Measurements from ENCODE around the gene EVC.

Gene EVC

GRCh38 chr4:5705647-5706320 lies 5.2 kb upstream of the EVC start:
- Histone ChIP-seq H3K4me1 (peaks cover 7 to 39% (median 30%) of the 10 kb centered on the region in 10 experiments; a peak in 19 of 20 replicates), H3K27ac (no peak overlapping the region), H4K20me1 (no peaks in the 10 kb centered on the region; a peak in 1 of 22 replicates), H3K9me3 (replicated peaks in 1 of 11) (peaks cover 5 to 15% (median 11%) of the 10 kb centered on the region in 11 experiments; a peak in 17 of 22 replicates), H3K27me3 (no peaks in the 10 kb centered on the region), H3K9ac (no peak overlapping the region), H3K4me3 (no peak overlapping the region), H3K36me3 (peaks cover 5 to 32% (median 12%) of the 10 kb centered on the region in 11 experiments; a peak in 18 of 22 replicates), H3K4me2 (no peak overlapping the region)
- no peak for TF ChIP-seq Cebpa-rat (IDR thresholded peaks at IDR 0.05)

- H3K36me3 ChIP-seq: peaks cover 5 to 32% (median 11%) of the 10 kb centered on the region in 11 experiments; a peak in 17 of 22 replicates
- 0 out of 22 replicates have a peak overlapping the region, but pooled peaks of 1 of the 11 experiments have one; percentile 84 for H3K9ac ChIP-seq
- H3K4me1 ChIP-seq: peaks cover 7 to 41% (median 31%) of the 10 kb centered on the region in 10 experiments; a peak in 19 of 20 replicates
- H3K9me3 ChIP-seq (replicated peaks in 1 of 11): peaks cover 5 to 15% (median 11%) of the 10 kb centered on the region in 11 experiments; a peak in 17 of 22 replicates
- H4K20me1 ChIP-seq: no peaks in the 10 kb centered on the region; a peak in 1 of 22 replicates
- peak overlapping the region; percentile 63 to 88 (median 82) for H3K4me2 ChIP-seq
- no peak for TF ChIP-seq Cebpa-rat (IDR thresholded peaks at IDR 0.05)
- H3K27me3 ChIP-seq: no peaks in the 10 kb centered on the region
- H3K27ac ChIP-seq: no peak overlapping the region
- H3K4me3 ChIP-seq: peak overlapping the region in 1 of 10 experiments; percentile 80; a peak in 2 of 20 replicates
Observed at GRCh38 chr4:5706486-5707290, 4.3 kb upstream of the EVC start.

GRCh38 chr4:5707366-5707765 lies 3.6 kb upstream of the EVC start:
- H3K4me2 ChIP-seq: peak overlapping the region; percentile 63 to 88 (median 82)
- H4K20me1 ChIP-seq: peaks cover 0 to 4% (median 0%) of the 10 kb centered on the region in 11 experiments; a peak in 1 of 22 replicates
- H3K36me3 ChIP-seq: peaks cover 5 to 27% (median 11%) of the 10 kb centered on the region in 11 experiments; a peak in 17 of 22 replicates
- H3K4me1 ChIP-seq: peaks cover 7 to 48% (median 38%) of the 10 kb centered on the region in 10 experiments; a peak in 19 of 20 replicates
- H3K9me3 ChIP-seq (replicated peaks in 1 of 11): peaks cover 5 to 15% (median 11%) of the 10 kb centered on the region in 11 experiments; a peak in 17 of 22 replicates
- peak overlapping the region in 4 of 11 experiments; percentile 75 to 81 (median 77); a peak in 6 of 22 replicates for H3K27ac ChIP-seq
- peak overlapping the region; percentile 72 to 84 (median 79); a peak in 20 of 22 replicates for H3K9ac ChIP-seq
- peak overlapping the region; percentile 55 to 80 (median 73) for H3K4me3 ChIP-seq
- no peaks in the 10 kb centered on the region for H3K27me3 ChIP-seq
- TF ChIP-seq Cebpa-rat (IDR thresholded peaks at IDR 0.05): no peak

GRCh38 chr4:5707778-5708448 lies 3.1 kb upstream of the EVC start:
- H3K4me2 ChIP-seq: peak overlapping the region; percentile 63 to 88 (median 82)
- peak overlapping the region; percentile 42 to 81 (median 75); a peak in 21 of 22 replicates for H3K27ac ChIP-seq
- H3K36me3 ChIP-seq: peaks cover 5 to 21% (median 10%) of the 10 kb centered on the region in 11 experiments; a peak in 16 of 22 replicates
- H3K4me1 ChIP-seq: peaks cover 7 to 51% (median 41%) of the 10 kb centered on the region in 10 experiments; a peak in 19 of 20 replicates
- TF ChIP-seq Cebpa-rat (IDR thresholded peaks at IDR 0.05): no peak
- peak overlapping the region; percentile 72 to 84 (median 79) for H3K9ac ChIP-seq
- peaks cover 5 to 15% (median 11%) of the 10 kb centered on the region in 11 experiments; a peak in 17 of 22 replicates for H3K9me3 ChIP-seq (replicated peaks in 1 of 11)
- peak overlapping the region; percentile 55 to 80 (median 73) for H3K4me3 ChIP-seq
- H3K27me3 ChIP-seq: no peaks in the 10 kb centered on the region
- peaks cover 0 to 6% (median 0%) of the 10 kb centered on the region in 11 experiments; a peak in 1 of 22 replicates for H4K20me1 ChIP-seq

- peak within 1 kb of the TSS; percentile 72 to 84 (median 79) for H3K9ac ChIP-seq
- H3K4me3 ChIP-seq: peak within 1 kb of the TSS; percentile 55 to 80 (median 73)
Observed at GRCh38 chr4:5708449-5709206, 2.4 kb upstream of the EVC start, which contains the start of gene EVC2. EVC2 (minus strand) TSS chr4:5708559; CDS start chr4:5708513, 46 bp downstream.

GRCh38 chr4:5709207-5709575 lies 1.8 kb upstream of the EVC start:
- TF ChIP-seq Cebpa-rat (IDR thresholded peaks at IDR 0.05): no peak
- H3K4me2 ChIP-seq: peak overlapping the region; percentile 63 to 88 (median 82)
- peak overlapping the region in 8 of 11 experiments; percentile 73 to 81 (median 76); a peak in 13 of 22 replicates for H3K27ac ChIP-seq
- H3K4me1 ChIP-seq: peaks cover 7 to 51% (median 41%) of the 10 kb centered on the region in 10 experiments; a peak in 19 of 20 replicates
- peaks cover 4 to 12% (median 8%) of the 10 kb centered on the region in 11 experiments; a peak in 17 of 22 replicates for H3K9me3 ChIP-seq (replicated peaks in 1 of 11)
- H3K27me3 ChIP-seq: no peaks in the 10 kb centered on the region
- H3K4me3 ChIP-seq: peak overlapping the region; percentile 55 to 80 (median 73); a peak in 13 of 20 replicates
- peak overlapping the region in 8 of 11 experiments; percentile 73 to 84 (median 81); a peak in 15 of 22 replicates for H3K9ac ChIP-seq
- H4K20me1 ChIP-seq: peaks cover 0 to 6% (median 0%) of the 10 kb centered on the region in 11 experiments; a peak in 1 of 22 replicates
- peaks cover 1 to 11% (median 6%) of the 10 kb centered on the region in 11 experiments; a peak in 16 of 22 replicates for H3K36me3 ChIP-seq

More at GRCh38 chr4:5708449-5709206, 2.4 kb upstream of the EVC start, which contains the start of gene EVC2:
- H3K9me3 ChIP-seq (replicated peaks in 1 of 11): peaks cover 5 to 13% (median 11%) of the 10 kb centered on the region in 11 experiments; a peak in 17 of 22 replicates
- H3K27ac ChIP-seq: peak within 1 kb of the TSS; percentile 42 to 81 (median 75); a peak in 21 of 22 replicates
- H3K4me2 ChIP-seq: peak within 1 kb of the TSS; percentile 63 to 88 (median 82)
- H4K20me1 ChIP-seq: peaks cover 0 to 6% (median 0%) of the 10 kb centered on the region in 11 experiments; a peak in 1 of 22 replicates
- H3K4me1 ChIP-seq: peaks cover 7 to 51% (median 41%) of the 10 kb centered on the region in 10 experiments; a peak in 19 of 20 replicates
- H3K27me3 ChIP-seq: no peaks in the 10 kb centered on the region
- TF ChIP-seq Cebpa-rat (IDR thresholded peaks at IDR 0.05): no peak
- peaks cover 5 to 17% (median 10%) of the 10 kb centered on the region in 11 experiments; a peak in 16 of 22 replicates for H3K36me3 ChIP-seq
